Activated T-helper 1 cell treated with Interleukin-2 at 50 U/mL for 16 hours (primary cell): ENCODE measurements around the gene SP140L.
"Not testable (repeated sequence)": the region's sequence is repeated elsewhere in the genome, so short reads cannot be mapped to it uniquely, and the experiment has no call there.

ENCODE experiments used
- DNase-seq: peaks from one replicate; pipeline ENCODE4 v3.0.0-alpha.2; 2020; ENCODE audit warnings: low read depth

SP140L gene

DNA sequence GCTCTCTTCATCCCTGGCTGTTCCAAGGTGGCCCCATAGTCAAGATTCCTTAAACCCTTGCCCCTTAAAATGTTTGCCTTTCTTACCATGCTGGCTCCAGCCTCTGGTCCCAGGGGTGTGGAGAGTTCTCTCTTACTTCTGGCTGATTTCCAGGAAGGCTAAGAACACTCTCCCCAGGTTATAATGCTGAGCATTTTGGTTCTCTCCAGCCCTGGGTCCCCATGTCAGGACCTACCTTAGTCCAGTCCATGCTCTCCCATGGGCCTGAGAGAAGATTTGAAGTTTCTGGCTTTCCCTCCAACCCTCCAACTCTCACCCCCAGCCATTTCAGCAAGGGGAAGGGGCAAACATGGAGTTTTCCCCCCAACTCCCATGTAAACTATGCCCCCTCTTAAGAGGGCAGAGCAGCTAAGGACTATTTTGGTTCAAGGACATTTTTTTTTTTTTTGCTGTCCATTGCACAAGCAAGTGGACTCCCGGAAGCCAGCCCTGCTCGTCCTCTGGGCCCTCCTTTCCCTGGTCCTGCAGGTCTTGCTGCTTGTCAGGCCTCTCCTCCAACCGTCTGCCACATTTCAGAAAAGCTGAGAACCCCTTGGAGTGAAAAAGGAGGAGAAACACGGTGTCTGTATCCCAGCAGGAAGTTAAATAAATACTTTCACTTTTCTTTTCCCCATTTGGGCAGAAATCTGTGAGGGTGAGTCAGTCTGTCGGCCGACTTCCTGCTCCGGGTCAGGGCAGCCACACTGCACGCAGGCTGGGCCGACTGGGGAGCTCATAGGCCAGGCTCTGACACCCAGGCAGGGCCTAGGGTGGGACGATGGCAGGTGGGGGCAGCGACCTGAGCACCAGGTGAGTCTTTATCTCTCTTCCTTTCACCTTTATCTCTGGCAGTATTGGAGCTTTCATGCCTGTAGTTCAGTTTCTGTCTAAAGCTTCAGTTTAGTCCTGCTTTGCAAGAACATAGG is at the start of gene SP140L:
SP140L (plus strand) TSS at position 741 of the 965 bp plus-strand sequence; CDS start at position 818, 77 bp downstream.
- peak; percentile 69 for DNase-seq

DNA sequence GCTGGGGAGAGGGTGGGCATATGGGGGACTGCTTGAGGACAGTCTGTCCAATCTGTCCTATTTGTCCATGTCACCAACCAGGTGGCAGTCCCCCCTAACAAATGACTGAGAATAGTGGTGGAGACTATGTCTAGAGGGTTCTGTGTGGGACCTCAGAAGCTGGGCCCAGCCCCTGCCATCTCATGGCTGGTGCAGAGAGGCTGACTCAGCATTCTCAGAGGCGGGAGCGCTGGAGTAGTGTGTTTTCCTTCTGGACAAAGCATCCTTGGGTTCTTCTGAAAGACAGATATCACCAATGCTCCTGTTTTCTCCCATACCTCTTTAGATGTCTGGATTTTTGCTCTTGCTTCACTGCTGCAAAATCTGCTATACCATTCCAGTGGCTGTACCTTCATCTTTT is 44.1 kb upstream of the SP140L start:
- no peak for DNase-seq

DNA sequence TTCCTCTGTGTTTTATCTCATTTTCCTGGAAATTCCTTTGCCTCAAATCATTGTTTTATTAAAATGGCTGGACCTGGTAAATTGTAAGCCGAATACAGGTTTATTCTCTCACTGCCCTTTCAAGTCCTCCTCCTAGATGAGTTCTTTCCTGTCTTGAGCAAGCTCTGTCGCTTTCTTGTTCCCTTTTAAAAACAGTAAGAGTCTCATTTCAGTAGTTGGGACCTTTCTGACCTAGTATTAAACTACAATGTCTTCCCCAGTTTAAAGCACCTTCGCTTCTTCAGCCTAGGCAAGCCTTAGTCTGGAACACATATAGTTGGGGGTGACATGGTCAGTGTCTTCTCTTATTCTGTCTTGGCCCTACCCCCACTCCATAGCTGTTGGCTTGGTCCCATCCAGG is 40.9 kb upstream of the SP140L start:
- no peak for DNase-seq

- not testable (repeated sequence) for DNase-seq
Measured at GRCh38 chr2:230289311-230289710, 37.7 kb upstream of the SP140L start.

DNA sequence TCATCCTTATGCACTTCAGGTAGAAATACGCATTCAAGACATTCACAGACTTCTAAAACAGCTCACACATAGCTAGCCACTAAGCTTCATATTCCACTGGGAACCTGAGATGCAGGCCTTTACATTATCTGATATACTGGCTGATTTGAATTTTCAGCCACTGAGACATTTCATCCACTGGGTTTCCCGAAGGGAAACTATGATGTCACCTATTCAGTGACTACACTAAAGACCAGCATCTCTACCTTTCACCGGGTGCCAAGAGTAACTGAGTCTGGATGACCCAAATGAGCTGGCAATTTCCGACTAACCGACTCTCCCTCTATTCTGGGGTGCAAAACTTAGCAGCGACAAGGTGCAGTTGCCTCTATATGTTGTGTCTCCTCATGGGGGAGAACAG is 31.8 kb upstream of the SP140L start:
- DNase-seq, result no peak

DNA sequence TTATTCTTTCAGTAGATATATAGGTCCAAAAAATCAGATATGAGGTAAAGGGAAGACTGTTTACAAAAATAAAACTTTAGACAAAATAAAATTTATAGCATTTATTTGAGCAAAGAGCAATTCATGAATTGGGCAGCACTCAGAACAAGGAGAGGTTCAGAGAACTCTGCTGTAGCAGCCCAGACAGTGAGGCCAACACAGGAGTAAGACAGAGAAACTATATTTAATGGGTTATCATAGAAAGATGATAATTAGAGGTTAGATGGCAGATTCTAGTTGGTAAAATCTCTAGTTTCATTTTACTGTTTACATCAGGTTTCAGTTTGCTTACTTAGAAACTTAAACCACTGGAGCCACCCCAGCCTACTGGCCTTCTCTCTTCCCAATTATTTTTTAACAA is 30.1 kb upstream of the SP140L start:
- DNase-seq, result no peak

DNA sequence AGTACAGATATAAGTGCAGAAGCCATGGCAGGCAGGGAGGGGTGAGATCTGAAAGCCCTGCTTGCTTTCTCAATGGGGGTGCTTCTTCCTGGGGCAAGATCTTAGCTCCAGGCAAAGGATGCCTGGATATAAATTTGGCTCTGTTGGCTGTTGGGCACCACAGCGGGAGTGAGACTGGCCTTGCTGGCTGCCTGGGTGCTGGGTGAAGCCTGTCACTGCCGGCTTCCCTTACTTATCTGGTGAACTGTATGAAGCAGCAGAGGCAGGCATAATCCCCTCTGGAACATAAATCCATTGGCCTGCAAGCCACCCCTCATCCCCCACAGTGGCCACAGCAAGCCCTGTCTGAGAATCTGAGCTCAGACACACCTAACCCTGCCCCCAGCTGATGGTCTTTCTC is 27.4 kb upstream of the SP140L start:
- DNase-seq, result no peak

- DNase-seq, result no peak
Measured at GRCh38 chr2:230305416-230306275, 21.3 kb upstream of the SP140L start.

DNA sequence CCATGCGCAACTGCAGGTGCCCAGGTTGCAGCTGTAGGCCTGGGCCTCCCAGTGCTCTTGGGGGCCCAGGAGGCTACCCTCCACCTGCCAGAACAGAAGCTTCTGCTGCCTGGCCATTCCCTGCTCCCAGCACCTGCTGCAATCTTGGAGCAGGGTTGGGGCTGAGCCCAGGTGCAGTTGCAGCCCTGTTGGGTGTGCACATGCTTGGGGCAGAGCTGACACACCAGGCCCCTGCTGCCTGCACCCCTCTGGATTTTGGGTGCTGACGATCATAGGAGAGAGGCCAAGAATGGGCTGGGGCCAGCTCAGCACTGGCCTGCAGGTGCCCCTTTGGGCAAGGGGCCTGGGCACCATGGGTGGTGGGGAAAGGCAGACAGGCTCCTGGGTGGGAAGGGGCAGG is 20.5 kb upstream of the SP140L start:
- DNase-seq, result no peak

DNA sequence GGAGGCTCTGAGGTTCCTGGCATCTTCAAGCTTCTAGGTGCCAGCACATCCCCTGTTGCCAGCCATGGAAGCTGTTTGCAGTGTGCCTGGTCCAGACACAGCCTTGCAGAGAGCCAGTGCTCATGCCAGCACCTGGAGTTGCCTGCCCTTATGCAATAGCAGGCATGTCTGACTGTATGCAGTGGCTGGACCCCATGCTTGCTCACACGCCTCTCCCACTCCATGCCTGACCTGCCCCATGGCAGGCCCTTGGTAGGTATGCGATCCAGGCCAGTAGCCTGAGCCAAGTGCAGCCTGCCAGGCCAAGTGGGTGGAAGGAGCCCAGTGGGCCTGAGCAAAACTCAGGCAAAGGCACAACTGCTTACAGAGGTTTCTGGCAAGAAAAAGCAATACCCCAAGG is 19.5 kb upstream of the SP140L start:
- DNase-seq, result no peak

GRCh38 chr2:230308402-230309000 is 18.5 kb upstream of the SP140L start:
- DNase-seq, result no peak

DNA sequence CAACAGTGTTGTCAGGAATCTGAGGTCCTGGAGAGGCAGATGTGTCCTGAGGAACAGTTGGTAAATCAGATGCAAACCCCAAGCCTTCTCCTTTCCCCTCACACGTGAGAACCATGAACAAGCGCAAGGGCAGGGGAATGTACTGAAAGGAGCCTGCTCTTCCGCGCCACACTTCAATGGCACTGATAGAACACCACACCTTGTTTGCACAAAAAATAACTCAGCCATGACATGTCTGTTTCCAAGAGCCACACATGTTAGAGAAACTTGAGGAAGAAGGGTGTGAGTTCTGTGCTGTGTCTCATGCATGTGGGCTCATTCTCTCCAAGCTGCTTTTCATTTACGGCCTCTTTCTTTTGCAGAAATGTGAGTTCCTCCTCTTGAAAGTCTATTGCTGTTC is 16.2 kb upstream of the SP140L start:
- DNase-seq, result not testable (repeated sequence)

DNA sequence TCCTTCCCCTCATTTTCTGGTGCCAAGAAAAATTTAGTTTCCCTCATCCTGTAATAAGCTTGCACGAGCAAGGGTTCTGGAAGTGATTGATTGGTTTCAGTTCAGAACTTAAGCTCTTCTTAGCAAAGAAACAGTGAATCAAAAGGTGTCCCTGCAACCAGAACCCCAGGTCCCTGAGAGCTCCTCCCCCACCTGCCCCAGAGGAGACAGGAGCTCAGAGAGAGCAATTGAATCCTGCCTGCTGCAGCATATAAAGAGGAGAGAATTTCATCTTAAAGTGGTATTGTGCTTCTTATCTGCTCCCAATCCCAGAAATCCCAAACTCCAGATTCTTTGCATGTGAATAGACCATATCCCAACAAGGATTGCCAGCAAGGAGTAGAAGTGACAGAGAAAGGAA is 15.4 kb upstream of the SP140L start:
- not testable (repeated sequence) for DNase-seq

DNA sequence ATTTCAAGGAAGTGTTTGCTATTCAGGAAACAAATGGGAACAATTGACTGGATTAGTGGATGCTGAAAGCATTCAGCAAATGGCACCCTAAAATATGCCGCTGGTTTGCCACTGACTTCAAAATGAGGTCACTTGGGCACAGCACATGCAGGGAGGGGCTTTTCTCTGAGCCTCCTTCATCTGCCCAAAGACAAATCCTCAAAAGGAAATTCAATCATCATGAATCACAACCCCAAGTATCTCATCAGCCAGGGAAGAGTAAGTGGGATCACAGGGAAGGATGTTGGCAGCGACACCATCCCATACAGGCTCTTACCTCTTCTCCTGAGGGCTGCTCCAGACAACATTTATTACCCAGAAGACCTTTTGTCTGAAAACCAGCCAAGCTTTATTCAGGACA is 14.4 kb upstream of the SP140L start:
- DNase-seq, result no peak

DNA sequence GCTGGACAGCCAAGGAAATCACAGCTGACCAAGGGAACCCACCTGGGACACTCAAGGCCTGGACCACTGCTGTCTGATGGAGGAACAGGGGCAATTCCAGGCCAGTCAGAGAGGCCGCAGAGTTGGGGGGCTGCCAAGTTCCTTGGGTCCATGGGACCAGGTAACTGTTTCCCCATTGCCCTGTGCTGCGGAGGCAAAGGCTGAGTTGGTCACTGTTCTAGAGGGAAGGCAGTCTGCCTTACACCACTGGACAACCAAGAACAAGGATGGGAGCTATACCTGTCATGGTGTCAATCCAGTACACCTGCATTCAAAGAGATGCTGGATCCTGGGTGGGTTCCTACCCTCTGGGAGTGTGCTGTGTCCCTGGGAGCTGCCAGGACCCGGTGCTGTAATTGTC is 9.6 kb upstream of the SP140L start:
- DNase-seq, result no peak

DNA sequence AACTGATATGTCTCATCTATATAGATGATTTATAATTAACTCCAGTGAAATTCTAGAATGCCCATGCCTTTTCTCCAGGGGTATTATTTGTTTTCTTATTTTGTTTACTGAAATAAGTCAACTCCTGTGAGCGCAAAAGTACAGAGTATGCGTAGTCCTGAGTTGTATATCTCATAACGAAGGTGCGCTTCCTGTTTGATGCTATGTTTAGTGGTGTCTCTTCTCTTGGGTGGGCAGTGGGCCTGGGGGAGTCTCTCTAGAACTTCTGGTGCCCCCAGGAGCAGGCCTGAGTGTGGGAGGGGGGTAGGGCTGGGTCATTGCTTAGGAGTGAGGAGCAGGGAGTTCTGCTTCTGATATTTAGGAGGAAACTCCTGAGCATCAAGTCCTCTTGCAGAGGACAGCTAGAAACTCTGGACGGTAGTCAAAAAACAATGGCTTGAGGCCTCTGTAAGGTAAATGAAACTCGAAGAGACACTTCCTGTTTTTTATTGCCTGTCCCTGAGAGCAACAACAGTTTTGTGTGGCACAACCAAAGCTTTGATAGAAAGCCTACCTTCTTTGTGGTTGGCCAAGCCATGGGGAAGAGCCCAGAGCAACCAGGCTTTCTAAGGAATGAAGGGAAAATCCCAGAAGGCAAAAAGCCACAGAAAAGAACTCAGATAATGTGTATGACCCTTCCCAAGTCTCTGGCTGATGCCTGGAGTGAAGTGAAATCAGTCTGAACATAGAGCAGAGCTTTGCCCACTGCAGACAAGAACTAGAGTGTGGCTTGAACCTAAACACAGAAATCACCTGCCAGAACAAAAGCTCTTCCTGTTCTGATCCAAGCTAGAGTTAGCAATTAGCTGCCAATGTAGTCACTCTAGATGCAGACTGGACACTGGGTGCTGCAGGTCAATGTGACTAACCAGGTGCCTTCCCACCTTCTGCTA is 8.5 kb upstream of the SP140L start:
- no peak for DNase-seq

DNA sequence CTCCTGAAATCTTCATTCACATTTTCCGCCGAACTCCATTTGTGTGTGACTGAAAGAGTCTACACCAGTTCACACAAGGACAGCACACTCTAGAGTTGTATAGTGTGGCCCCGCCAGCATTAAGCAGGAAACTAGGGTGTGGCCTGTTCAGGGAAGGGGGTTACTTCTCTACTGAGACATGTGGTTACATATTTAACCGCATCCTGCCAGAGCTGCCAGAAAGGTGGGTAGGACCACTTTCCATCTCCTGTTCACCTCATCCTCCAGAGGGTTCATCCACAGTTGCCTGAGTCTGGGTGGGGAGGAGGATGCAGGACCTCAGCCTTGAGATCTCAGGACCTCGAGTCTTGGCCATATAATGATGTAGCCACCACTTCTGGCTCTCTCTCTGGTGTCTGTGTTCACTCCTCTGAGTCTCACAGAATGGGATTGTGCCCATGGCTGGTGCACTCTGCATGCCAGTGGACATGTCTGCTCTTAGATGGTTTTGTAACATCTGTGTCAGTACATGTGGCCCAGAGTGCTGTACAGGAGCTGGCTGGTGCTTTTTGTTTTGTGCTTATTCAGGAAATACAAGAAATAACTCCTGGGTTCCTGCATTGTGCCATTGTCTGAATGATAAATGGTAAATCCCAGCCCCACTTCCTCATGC is 7.7 kb upstream of the SP140L start:
- peak; percentile 57 for DNase-seq

GRCh38 chr2:230321031-230321430 is 6.0 kb upstream of the SP140L start:
- DNase-seq, result no peak

GRCh38 chr2:230322561-230323384 is 4.2 kb upstream of the SP140L start:
- DNase-seq, result no peak
